ENCODE results near the gene IP6K2.

Gene IP6K2

DNA sequence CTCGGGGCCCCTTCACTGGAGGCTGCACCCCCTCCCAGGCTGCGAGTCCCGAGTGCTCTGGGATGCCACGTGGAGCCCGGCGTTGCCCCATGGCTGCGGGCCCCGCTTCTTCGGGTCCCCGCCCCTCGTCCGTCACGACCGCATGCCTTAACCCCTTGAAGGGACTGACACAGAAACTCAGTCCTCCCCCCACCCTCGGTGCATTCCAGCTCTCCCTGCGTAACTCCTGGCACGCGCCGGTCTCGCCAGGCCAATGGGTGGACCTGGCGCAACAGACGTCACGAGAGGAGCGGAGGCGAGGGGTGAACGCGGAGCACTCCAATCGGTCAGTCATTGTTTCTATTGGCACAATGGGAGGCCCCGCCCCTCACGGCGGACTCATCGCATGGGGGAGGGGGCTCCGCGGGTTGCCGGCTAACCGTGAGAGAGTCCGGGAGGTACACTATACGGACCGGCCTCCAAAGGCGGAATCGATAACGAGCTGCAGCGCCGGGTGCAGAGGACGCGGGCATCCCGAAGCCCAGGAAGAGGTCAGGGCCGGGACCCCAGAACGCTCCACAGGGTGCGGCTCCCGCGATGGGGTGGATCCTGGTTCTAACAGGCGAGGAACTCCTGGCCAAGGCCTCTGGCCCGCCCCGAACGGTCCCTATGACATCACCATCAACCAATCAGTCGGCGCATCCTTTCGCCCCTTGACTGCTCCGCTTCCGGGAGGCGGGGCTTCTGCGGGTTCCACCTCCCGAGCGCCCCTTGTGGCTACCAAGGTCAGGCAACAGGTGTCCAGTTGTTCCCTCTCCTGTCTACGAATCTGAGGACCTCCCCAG is 53.3 kb downstream of the IP6K2 start:
- DNase-seq (ENCODE audit: low read depth) = peak; percentile 66

DNA sequence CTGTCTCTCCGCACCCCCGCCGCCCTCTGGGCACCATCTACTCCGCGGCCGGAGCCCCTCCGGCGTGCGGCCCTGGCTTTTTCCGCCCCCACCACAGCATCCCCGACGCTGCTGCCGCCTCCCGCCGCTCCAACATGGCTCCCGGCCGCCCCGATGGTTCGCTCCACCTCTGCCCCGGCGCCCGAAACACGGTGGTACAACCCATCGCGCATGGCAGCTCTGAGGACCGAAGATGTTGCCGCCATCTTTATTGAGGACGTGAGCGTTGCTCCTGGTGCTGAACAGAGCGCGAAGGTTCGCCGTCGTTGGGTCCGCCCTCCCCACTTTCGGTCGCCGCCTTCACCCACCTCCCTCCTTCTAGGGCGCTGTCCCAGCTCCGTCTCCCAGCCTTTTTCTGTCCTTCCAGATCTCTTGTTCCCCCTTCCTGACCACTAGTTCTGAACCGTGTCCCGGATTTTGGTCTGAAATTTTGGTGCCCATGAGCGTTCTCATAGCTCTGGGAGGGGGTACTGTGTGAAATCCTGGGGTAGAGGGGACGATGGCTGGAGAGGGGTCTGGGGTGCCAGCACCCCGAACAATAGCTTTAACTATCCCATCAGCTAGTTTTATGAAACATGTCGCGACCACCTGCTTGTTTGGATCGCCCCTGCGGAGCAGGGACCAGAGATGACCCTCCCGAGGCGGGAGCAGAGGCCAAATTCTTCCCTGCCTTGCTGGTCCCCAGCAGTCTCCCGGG is 54.1 kb downstream of the IP6K2 start, which contains the start of gene CELSR3:
Gene CELSR3 (minus strand): TSS at position 134 of the 736 bp plus-strand sequence. CDS start 252 bp downstream, outside the sequence.
- DNase-seq (ENCODE audit: low read depth) = no peak

GRCh38 chr3:48662145-48662752 is 54.8 kb downstream of the IP6K2 start:
- no peak for DNase-seq (ENCODE audit: low read depth)

DNA sequence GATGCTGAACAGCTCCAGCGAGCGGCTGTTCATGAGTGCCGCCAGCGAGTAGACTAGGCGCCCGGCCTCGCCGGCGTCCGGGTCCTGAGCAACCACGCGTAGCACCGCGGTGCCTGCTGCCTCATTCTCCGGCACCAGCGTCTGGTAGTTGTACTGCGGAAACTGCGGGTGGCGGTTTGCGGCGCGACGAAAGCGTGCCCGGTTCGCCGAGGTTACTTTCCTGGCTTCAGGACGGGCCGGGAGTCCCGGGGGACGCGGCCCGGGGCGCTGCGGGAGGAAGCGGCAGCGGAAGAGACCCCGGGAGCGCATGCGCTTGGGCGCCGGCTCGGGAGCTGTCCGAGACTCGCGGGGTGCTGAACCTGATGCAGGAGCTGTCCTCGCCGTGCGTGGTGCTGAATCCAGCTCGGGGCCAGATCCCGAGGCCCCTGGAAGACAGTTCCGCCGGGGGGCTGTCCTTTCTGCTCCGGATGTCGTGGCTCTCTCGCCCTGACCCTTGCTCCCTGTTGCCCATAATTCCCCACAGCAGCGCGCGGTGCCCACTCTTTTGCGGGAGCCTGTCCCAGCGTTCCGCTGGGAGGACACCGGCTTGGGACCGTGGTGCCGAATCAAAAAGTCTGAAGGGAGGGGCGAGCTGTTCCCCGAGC is 55.4 kb downstream of the IP6K2 start:
- peak; percentile 57 for DNase-seq (ENCODE audit: low read depth)

DNA sequence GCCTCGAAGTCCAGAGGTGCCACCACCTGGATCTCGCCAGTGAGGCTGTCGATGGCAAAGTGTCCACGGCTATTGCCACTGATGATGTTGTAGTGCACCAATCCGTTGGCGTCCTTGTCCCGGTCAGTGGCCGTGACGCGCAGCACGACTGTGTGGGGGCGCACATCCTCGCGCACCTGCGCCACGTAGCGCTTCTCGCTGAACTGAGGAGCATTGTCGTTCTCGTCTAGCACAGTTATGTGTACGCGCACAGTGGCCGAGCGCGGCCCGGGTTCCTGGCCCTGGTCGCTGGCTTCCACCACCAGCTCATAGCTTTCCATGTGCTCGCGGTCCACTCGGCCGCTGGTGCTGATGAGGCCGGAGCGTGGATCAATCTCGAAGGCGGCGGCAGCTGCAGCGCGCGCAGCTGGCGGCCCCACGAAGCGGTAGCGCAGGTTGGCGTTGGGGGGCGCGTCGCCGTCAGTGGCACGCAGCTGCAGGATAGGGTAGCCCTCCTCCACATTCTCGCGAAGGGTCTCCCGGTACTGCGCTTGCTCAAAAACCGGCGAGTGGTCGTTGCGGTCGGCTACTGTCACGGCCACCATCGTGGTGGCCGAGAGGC is 56.1 kb downstream of the IP6K2 start:
- DNase-seq (ENCODE audit: low read depth) = no peak

DNA sequence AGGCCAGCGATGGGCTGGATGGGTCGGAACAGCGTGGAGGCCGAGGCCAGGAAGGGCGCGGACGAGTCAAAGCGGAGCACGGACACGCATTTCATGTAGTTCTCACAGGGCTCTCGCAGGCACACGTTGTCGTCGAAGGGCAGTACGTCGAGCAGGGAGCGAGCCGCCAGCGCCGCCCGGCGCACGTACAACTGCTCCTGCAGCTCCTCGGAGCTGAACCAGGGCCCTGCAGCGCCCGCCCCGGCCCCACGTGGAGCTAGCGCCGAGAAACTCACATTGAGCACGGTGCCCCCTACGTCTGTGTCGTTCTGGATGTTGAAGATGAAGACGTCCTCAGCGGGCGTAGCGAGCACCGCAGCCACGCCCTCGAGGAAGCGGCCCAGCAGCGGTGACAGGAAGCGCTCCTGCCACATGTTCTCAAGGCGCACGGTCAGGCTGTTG is 60.2 kb downstream of the IP6K2 start:
- no peak for DNase-seq (ENCODE audit: low read depth)

DNA sequence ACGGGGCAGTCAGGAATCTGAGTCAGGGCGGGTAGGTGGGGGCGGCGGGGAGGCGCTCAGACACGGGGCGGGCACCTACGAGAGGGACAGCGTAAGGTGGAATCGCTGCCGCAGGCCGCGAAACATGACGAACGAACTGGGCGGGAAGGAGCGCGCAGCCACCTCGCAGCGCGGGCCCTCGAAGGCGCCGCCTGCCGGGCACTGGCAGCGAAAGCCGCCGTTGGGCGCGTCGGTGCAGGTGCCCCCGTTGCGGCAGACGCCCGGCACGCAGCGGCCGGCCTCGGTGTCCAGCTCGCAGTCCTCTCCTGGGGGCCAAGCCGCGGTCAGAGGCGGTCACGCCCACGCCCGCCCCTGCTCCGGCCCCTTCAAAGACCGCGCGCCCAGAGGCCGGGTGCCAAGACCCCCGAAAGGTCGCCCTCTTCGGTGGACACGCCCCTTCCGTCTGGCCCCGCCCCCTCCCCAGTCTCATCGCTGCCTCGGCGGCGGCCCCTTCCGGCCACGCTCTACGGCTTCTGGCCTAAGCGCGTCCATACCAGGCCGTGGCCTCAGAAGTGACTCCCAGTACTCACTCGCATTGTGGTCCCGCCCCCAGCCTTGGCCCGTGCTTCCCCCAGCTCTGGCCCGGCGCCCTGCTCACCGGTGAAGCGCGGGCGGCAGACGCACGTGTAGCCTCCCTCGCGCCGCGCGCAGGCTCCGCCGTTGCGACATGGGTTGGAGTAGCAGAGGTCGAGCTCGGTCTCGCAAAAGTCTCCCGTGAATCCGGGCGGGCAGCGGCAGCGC is 60.8 kb downstream of the IP6K2 start:
- DNase-seq (ENCODE audit: low read depth) = peak; percentile 69

GRCh38 chr3:48655606-48656005 is 61.4 kb downstream of the IP6K2 start:
- DNase-seq (ENCODE audit: low read depth) = no peak

DNA sequence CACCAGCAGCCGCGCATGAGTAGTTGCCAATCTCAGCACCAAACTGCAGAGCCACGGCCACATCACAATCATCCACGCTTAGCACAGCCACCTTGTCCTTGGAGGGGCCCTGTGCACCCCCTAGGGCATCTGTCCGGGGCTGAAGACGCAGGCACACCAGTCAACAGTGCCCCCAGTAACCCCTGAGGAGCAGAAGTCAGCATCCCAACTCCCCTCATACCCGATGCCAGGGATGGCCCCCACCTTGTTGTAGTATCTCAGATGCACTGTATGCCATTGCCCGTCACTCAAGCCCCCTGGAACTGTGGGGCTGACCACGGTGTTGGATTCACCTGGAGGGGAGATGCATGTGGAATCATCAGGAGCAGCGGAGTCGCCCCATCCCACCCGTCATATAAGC is 62.0 kb downstream of the IP6K2 start:
- no peak for DNase-seq (ENCODE audit: low read depth)

DNA sequence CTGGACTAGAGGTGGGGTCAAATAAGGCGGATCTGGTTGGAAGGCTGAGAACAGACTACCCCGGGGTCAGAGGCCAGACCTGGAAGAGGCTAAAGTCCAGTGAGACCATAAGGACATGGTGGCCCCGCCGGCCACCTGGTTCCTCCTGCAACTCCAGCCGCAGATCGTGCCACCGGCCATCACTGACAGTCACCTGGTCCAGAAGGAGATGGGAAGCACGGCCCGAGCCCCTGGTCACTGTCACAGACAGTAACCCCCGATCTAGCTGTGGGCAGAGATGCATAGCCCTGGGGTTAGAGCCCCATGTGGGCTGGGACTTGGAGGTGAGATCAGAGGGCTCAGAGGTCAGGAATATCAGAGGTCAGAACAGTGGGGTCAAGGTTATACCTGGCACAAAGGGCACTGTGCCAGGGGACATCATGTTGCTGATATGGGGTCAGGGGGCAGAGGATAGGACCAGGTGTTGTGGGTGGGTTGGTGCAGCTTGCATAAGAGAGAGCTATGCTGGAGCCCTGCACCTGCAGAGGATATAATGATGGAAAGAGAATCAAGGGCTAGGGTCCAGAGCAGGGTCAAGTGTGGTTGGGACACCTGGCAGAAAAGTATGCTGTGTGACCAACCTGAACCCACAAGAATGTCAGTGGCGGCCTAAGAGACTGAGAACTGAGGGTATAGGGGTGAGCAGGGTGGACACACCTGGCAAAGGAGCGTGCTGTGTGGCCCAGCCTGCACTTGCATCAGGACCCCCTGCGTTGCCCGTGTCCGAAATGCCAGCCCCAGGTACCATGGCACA is 63.9 kb downstream of the IP6K2 start:
- DNase-seq (ENCODE audit: low read depth) = no peak

GRCh38 chr3:48651771-48652170 is 65.2 kb downstream of the IP6K2 start:
- DNase-seq (ENCODE audit: low read depth) = no peak

- no peak for DNase-seq (ENCODE audit: low read depth)
These were observed 66.3 kb downstream of the IP6K2 start for GRCh38 chr3:48650723-48651122.

DNA sequence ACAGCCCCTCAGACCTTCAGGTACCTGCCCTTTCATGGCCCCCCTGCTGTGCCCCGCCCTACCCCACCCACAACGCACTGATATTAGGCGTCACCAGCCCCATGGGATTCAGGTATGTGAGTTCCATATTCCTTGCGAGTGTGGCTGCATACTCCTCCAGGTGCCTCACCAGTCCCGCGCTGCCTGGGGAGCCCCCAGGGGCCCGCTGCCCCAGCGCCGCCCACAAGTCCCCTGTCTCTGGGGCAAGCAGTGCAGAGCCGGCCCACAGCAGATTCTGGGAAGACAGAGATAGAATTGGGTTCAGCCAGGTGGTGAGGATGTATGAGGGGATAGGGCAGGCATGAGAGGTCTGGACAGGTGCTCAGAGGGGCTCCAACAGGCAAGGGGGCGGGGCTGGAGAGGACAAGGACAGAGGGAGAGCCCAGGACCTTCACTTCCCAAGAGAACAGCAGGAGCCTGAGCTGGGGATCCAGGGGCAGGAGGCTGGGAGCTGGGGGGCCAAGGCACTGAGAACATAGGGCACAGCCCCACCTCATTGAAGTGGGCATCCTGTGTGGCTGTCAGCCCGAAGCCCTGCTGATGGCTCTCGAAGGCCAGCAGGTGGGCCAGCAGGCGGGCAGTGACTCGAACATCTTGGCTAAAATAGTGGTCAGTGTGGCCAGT is 68.7 kb downstream of the IP6K2 start:
- no peak for DNase-seq (ENCODE audit: low read depth)

GRCh38 chr3:48647714-48648113 is 69.3 kb downstream of the IP6K2 start:
- DNase-seq (ENCODE audit: low read depth) = no peak

GRCh38 chr3:48644898-48645760 is 71.9 kb downstream of the IP6K2 start:
- no peak for DNase-seq (ENCODE audit: low read depth)

DNA sequence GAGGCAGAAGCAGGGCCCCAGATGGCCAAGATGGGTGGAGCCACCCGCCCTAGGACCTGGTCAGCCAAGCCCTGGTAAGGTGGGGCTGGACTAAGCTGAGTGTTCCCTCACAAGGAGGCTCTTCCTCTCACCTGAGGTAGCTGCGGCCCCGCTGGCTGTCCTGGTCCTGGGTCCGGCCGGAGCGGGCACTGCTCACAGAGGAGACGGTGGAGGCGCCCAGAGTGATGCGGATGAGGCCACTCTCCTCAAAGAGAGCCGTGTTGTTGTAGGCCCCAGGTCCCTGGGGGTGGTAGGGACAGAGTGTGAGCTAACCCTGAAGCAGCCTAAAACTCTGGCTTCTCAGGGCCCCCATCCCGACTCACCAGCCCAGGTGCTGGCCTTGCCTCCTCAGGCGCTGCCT is 74.4 kb downstream of the IP6K2 start:
- DNase-seq (ENCODE audit: low read depth) = no peak

- no peak for DNase-seq (ENCODE audit: low read depth)
These were observed 75.6 kb downstream of the IP6K2 start for GRCh38 chr3:48641396-48641795.

GRCh38 chr3:48639944-48640606 is 76.9 kb downstream of the IP6K2 start:
- DNase-seq (ENCODE audit: low read depth) = no peak

All from stimulated activated CD8-positive, alpha-beta memory T cell treated with anti-CD3 and anti-CD28 coated beads, Interleukin-15, amount 100 ng/mL, for 1 hour (primary cell).